Karpas-422 (cell line): Measurements from ENCODE around the gene KREMEN2. TPM values are rescaled to one million over a fixed set of nuclear protein-coding genes. Genes with fewer than 3 reads are reported as not detected.

ENCODE experiments used
- DNase-seq: peaks from one replicate; pipeline ENCODE4 v3.0.0-alpha.2; 2015
- H2AFZ ChIP-seq: fragments of 200-600 bp; sonication (generic); 2 replicates; pipeline ENCODE4 v1.6.1; 2014; ENCODE audit warnings: antibody characterized with exemption, low read length, mixed read lengths
- H3K27ac ChIP-seq: fragments of 200-600 bp; sonication (generic); 2 replicates; pipeline ENCODE4 v1.5.1; 2014; ENCODE audit warnings: mild to moderate bottlenecking, low read length, moderate library complexity
- H3K27me3 ChIP-seq: fragments of 200-600 bp; sonication (generic); 2 replicates; pipeline ENCODE4 v1.6.1; 2014; ENCODE audit warnings: low read length, mixed read lengths
- H3K36me3 ChIP-seq: fragments of 200-600 bp; sonication (generic); 2 replicates; pipeline ENCODE4 v1.6.1; 2014; ENCODE audit warnings: low read length, mixed read lengths; ENCODE audit not compliant: insufficient read depth
- H3K4me1 ChIP-seq: fragments of 200-600 bp; sonication (generic); 2 replicates; pipeline ENCODE4 v1.6.1; 2014; ENCODE audit warnings: mild to moderate bottlenecking, low read length, mixed read lengths
- H3K4me2 ChIP-seq: fragments of 200-600 bp; sonication (generic); 2 replicates; pipeline ENCODE4 v1.6.1; 2014; ENCODE audit warnings: low read length, low read depth, mild to moderate bottlenecking; ENCODE audit not compliant: poor library complexity, severe bottlenecking
- H3K4me3 ChIP-seq: fragments of 200-600 bp; sonication (generic); 2 replicates; pipeline ENCODE4 v1.5.1; 2014; ENCODE audit warnings: mild to moderate bottlenecking, antibody characterized with exemption, low read length, mixed read lengths
- H3K79me2 ChIP-seq: fragments of 200-600 bp; sonication (generic); 2 replicates; pipeline ENCODE4 v1.6.1; 2014; ENCODE audit warnings: mild to moderate bottlenecking, low read length, mixed read lengths
- H3K9ac ChIP-seq: fragments of 200-600 bp; sonication (generic); 2 replicates; pipeline ENCODE4 v1.6.0; 2014; ENCODE audit warnings: low read length
- H3K9me2 ChIP-seq: fragments of 200-600 bp; sonication (generic), shearing (Covaris generic); replicated peaks from 2 replicates; pipeline ENCODE4 v1.6.0; 2014; ENCODE audit warnings: mild to moderate bottlenecking, low read length, moderate library complexity; ENCODE audit not compliant: insufficient read depth
- H3K9me3 ChIP-seq: fragments of 300-700, 200-600 bp; sonication (generic); 2 replicates; pipeline ENCODE4 v1.6.1; 2014; ENCODE audit warnings: low read length, mixed read lengths
- H4K20me1 ChIP-seq: fragments of 200-600 bp; sonication (generic); 2 replicates; pipeline ENCODE4 v1.6.1; 2014; ENCODE audit warnings: mild to moderate bottlenecking, antibody characterized with exemption, low read length, low read depth; ENCODE audit not compliant: insufficient read depth
- total RNA-seq: library from RNA; depleted of rRNA; stranded (reverse); fragments of >200 nt; shearing (Covaris generic); gene quantifications from 2 replicates; pipeline ENCODE4 v1.2.3, GENCODE V29; 2014; ENCODE audit warnings: low replicate concordance

KREMEN2 gene
- total RNA-seq, 1 experiment from 2014 or later, result 3.4 TPM

GRCh38 chr16:2969545-2970521 lies 5.8 kb downstream of the KREMEN2 start:
- peak overlapping the region; percentile 99 for H3K4me3 ChIP-seq
- H4K20me1 ChIP-seq, result peaks cover 16% of the 10 kb centered on the region
- H3K9me3 ChIP-seq, result no peaks in the 10 kb centered on the region
- H3K4me2 ChIP-seq, result peak overlapping the region; percentile 79
- H2AFZ ChIP-seq, result peak overlapping the region; percentile 72; the same call in 1 of the 2 replicates
- H3K27me3 ChIP-seq, result no peaks in the 10 kb centered on the region
- H3K4me1 ChIP-seq, result peaks cover 63% of the 10 kb centered on the region
- DNase-seq, result peak; percentile 94
- peaks cover 16% of the 10 kb centered on the region; the same call in 1 of the 2 replicates for H3K36me3 ChIP-seq
- H3K79me2 ChIP-seq, result peaks cover 20% of the 10 kb centered on the region
- H3K9me2 ChIP-seq, result no peaks in the 10 kb centered on the region
- peak overlapping the region; percentile 74 for H3K27ac ChIP-seq
- H3K9ac ChIP-seq, result peak overlapping the region; percentile 98

DNA sequence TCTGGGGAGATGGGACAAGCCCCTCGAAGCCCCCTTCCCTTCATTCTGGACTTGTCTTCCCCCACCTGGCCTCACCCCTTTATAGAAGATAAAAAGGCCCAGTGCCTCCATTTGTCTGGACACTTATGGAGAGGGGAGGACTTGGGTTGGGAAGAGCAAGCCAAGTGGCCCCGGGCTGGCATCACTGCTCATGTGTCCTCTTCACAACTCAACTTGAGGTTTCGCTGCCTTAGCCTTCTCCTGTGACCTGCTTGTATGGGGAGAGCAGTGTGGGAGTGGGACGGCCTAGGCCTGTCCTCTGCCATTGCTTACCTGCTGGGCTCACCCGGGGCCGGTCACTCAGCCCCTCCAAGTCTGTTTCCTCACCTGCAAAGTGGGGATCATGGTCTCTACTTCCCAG lies 6.5 kb downstream of the KREMEN2 start:
- Histone ChIP-seq H3K4me1 (peaks cover 57% of the 10 kb centered on the region), H2AFZ (no peak overlapping the region), H3K4me2 (peak overlapping the region; percentile 79), H3K27ac (no peak overlapping the region), H3K9ac (peak overlapping the region; percentile 98), H3K9me3 (no peaks in the 10 kb centered on the region), H3K79me2 (peaks cover 20% of the 10 kb centered on the region), H4K20me1 (peaks cover 16% of the 10 kb centered on the region), H3K4me3 (peak overlapping the region; percentile 99), H3K27me3 (no peaks in the 10 kb centered on the region), H3K9me2 (no peaks in the 10 kb centered on the region), H3K36me3 (peaks cover 16% of the 10 kb centered on the region; the same call in 1 of the 2 replicates)
- DNase-seq, result peak; percentile 57

DNA sequence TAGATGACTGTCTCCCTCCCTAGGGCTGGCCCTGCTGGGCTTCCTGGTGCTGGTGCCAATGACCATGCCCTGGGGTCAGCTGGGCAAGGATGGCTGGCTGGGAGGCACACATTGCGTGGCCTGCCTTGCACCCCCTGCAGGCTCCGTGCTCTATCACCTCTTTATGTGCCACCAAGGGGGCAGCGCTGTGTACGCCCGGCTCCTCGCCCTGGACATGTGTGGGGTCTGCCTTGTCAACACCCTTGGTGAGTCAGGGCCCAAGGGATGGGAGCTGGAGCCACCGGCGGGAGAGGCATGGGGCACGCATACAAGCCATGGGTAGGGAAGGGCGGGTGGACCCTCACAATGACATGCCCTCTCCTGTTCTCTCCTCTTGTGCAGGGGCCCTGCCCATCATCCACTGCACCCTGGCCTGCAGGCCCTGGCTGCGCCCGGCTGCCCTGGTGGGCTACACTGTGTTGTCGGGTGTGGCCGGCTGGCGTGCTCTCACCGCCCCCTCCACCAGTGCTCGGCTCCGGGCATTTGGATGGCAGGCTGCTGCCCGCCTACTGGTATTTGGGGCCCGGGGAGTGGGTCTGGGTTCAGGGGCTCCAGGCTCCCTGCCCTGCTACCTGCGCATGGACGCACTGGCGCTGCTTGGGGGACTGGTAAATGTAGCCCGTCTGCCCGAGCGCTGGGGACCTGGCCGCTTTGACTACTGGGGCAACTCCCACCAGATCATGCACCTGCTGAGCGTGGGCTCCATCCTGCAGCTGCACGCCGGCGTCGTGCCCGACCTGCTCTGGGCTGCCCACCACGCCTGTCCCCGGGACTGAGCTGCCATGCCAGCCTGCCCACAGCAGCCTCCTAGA lies 7.3 kb downstream of the KREMEN2 start:
- Histone ChIP-seq H3K4me1 (peaks cover 54% of the 10 kb centered on the region), H3K9me2 (no peaks in the 10 kb centered on the region), H3K9ac (peak overlapping the region; percentile 98), H3K36me3 (peaks cover 16% of the 10 kb centered on the region; the same call in 1 of the 2 replicates), H3K4me3 (peak overlapping the region; percentile 99), H3K9me3 (no peaks in the 10 kb centered on the region), H3K27ac (no peak overlapping the region), H3K27me3 (no peaks in the 10 kb centered on the region), H3K79me2 (peaks cover 20% of the 10 kb centered on the region), H3K4me2 (peak overlapping the region; percentile 79), H4K20me1 (peaks cover 16% of the 10 kb centered on the region), H2AFZ (no peak overlapping the region)
- peak; percentile 57 for DNase-seq

DNA sequence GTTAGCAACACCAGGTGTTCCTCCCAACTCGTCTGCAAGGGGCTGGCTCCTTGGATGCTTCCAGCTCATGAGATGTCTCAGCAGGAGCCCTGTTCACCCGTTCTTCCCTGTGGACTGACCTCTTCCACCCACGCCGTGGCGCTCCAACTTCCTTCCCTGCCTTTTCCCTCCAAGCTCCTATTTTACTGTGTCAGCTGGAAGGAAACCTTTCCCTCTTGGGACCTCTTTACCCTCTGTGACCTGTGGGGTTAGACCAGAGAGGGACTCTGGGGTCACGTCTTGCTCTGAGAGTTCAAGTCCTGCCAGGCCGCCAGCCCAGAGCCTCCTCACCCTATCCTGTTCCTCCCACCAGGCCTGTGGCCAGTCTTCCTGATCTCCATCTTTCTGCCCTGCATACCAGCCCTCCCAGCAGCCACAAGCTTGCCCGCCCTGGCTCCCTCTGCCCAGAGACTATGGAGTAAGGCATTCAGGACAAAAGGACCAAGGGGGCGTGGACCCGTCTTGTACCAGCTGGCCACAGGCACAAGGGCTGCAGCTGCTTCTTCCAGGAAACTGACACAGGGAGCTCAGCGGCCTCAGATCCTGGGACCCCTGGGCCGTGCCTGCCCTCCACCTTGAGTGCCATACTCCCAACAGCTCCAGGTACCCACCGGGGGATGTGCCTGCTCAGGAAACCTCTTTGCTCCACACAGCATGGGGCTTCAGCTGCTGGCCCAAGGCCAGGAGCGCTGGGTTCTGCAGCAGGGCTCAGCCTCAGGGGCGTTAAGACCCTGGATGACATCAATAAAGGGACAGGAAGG lies 8.1 kb downstream of the KREMEN2 start:
- 0 out of 2 replicates have a peak overlapping the region, but pooled peaks have one; percentile 99 for H3K4me3 ChIP-seq
- no peak for DNase-seq
- H2AFZ ChIP-seq, result no peak overlapping the region
- H3K27ac ChIP-seq, result no peak overlapping the region
- H3K27me3 ChIP-seq, result no peaks in the 10 kb centered on the region
- peaks cover 58% of the 10 kb centered on the region for H3K4me1 ChIP-seq
- H3K79me2 ChIP-seq, result peaks cover 21% of the 10 kb centered on the region
- no peaks in the 10 kb centered on the region for H3K9me3 ChIP-seq
- H3K9me2 ChIP-seq, result no peaks in the 10 kb centered on the region
- H3K9ac ChIP-seq, result peak overlapping the region; percentile 98
- H3K4me2 ChIP-seq, result peak overlapping the region; percentile 79
- H4K20me1 ChIP-seq, result peaks cover 16% of the 10 kb centered on the region
- H3K36me3 ChIP-seq, result peaks cover 16% of the 10 kb centered on the region; the same call in 1 of the 2 replicates

- Histone ChIP-seq H3K36me3 (peaks cover 16% of the 10 kb centered on the region; the same call in 1 of the 2 replicates), H3K9ac (peak overlapping the region; percentile 21; the same call in 1 of the 2 replicates), H3K79me2 (peaks cover 30% of the 10 kb centered on the region)
These were observed 9.0 kb downstream of the KREMEN2 start for GRCh38 chr16:2973093-2973492.

GRCh38 chr16:2973605-2974318 lies 9.7 kb downstream of the KREMEN2 start:
- H3K9ac ChIP-seq, result no peak overlapping the region

More at GRCh38 chr16:2973093-2973492, 9.0 kb downstream of the KREMEN2 start:
- peak overlapping the region; percentile 6 for H3K4me2 ChIP-seq
- no peak overlapping the region for H3K27ac ChIP-seq
- H3K27me3 ChIP-seq, result no peaks in the 10 kb centered on the region
- H3K4me1 ChIP-seq, result peaks cover 60% of the 10 kb centered on the region
- H2AFZ ChIP-seq, result no peak overlapping the region
- no peaks in the 10 kb centered on the region for H3K9me3 ChIP-seq
- peaks cover 16% of the 10 kb centered on the region for H4K20me1 ChIP-seq
- no peak for DNase-seq
- H3K9me2 ChIP-seq, result no peaks in the 10 kb centered on the region
- no peak overlapping the region for H3K4me3 ChIP-seq

More at GRCh38 chr16:2973605-2974318, 9.7 kb downstream of the KREMEN2 start:
- Histone ChIP-seq H2AFZ (no peak overlapping the region), H3K36me3 (peaks cover 16% of the 10 kb centered on the region; the same call in 1 of the 2 replicates), H3K9me2 (no peaks in the 10 kb centered on the region), H3K4me2 (no peak overlapping the region), H3K4me3 (no peak overlapping the region), H3K9me3 (no peaks in the 10 kb centered on the region), H4K20me1 (peaks cover 16% of the 10 kb centered on the region), H3K27me3 (no peaks in the 10 kb centered on the region), H3K79me2 (peaks cover 34% of the 10 kb centered on the region), H3K4me1 (peaks cover 55% of the 10 kb centered on the region), H3K27ac (no peak overlapping the region)
- DNase-seq, result no peak
